ENCODE measurements around the gene GRAMD1B.
A peak's percentile ranks its signal among the peaks of the same experiment; 100 is the strongest.

Gene GRAMD1B

DNA sequence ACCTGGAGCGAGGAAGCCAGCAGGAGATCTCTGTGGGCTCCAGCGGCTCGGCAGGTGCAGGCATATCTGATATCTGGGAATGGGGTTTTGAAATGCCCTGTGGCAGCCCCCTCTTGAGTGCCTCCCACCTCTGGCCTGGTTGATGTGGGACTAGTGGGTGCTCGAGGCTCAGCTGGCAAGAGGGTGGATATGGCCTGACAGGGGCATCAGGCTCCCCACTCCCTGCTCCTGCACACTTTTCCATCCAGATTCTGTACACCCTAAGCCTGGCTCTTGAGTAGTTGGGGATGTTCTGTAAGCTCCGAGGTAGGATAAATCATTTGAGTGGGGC is 149.4 kb downstream of the GRAMD1B start:
- Mint-ChIP-seq H3K36me3 (peaks cover 6% of the 10 kb centered on the region), H3K4me3 (no peak overlapping the region), H3K9me3 (no peaks in the 10 kb centered on the region), H3K27ac (no peak overlapping the region), H3K4me1 (peaks cover 19% of the 10 kb centered on the region)
- ATAC-seq (no peak), DNase-seq (ENCODE audit: low spot score in 2 of 2) (no peak)

DNA sequence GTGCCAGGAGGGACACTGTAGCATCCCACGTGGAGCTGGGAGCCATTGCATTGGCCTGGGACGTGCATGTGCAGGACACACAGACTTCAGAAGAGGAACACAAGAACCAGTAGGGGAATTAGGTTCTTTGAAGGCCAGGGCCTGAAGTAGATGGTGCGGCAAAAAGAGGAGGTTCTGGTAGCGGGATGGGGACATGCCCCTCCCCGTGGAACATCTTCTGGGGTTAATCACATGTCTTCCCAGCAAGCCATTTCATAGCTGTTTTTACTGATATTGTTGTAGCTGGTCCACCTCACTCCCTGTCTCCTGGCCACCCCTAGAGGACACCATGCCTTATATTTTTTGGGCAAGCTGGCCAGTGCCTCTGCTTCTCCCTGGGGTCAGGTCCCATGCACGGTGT is 150.1 kb downstream of the GRAMD1B start:
- Mint-ChIP-seq H3K4me3 (no peak overlapping the region), H3K27ac (no peak overlapping the region), H3K36me3 (peaks cover 6% of the 10 kb centered on the region), H3K4me1 (peaks cover 19% of the 10 kb centered on the region), H3K9me3 (no peaks in the 10 kb centered on the region)
- ATAC-seq, result no peak
- no peak for DNase-seq (ENCODE audit: low spot score in 2 of 2)

DNA sequence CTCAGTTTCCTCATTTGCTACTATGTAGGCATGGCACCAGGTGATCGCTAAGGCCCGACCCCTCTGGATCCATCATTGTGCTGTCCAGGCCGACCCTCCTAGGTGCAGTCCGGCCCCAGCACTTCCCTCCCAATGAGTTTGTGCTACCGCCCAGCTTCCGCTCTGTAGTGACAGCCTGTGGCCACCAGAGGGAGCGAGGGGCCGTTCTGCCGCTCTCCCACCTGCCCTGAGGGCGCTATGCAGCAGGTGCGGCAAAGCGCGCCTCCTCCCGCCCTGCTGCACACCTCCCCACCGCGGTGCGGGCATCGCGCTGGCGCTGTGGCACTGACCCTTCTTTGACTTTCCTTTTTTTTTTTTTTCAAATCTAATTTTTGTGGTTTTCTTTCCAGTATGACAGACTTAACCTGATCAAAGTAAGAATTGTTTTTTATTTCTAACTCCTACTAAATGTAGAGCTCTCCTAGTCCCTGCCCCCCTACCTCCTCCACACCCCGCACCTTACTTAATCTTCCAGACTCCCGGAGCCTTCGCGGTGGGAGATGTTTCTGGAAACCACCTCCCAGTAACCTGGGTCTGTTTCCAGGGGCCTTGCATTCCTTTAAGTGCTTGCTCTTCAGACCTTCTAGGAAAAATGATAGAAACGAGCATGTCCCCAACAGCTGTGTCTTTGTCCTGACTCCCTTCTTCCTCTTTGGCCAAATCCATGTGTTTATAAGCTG is 150.6 kb downstream of the GRAMD1B start:
- Mint-ChIP-seq H3K36me3 (peaks cover 6% of the 10 kb centered on the region), H3K4me3 (no peak overlapping the region), H3K9me3 (no peaks in the 10 kb centered on the region), H3K4me1 (peaks cover 19% of the 10 kb centered on the region), H3K27ac (no peak overlapping the region)
- ATAC-seq (peak; percentile 71), DNase-seq (ENCODE audit: low spot score in 2 of 2) (peak; percentile 42 to 80)

DNA sequence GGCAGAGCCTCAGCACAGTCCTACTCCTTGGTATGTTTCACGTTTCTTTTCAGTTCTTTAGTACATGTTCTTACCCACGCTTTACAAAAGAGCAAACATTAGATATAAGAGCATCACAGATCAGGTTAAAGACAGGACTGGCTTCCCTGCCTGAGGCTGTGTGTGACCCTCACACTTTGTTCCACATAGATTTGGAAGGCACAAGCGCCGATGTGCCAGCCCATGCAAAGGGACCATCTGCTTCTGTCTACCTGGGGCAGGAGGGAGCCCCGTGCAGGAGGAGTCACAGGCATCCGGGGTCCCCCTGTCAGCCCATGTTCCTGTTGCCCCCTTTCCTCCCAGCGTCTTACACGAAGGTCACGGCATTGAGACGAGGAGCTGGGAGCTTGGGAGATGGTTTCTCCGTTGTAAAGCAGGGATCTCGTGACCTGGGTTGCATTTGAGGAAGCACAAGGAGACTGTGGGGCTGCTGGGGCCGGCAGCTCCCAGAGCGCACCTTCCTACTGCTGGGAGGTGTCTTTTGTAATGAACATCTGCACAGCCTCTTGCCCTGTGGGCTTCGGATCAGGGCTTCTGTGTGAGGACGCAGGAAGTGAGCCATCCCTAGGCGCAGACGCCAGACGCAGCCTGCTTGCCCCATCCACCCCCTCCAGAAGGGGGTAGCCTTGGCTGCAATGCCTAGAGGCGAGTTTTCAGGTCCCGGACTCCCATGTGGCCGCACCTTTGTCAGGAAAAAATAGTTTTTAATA is 151.8 kb downstream of the GRAMD1B start:
- H3K9me3 Mint-ChIP-seq, result no peaks in the 10 kb centered on the region
- H3K27ac Mint-ChIP-seq, result no peak overlapping the region
- DNase-seq (ENCODE audit: low spot score in 2 of 2) (no peak), ATAC-seq (no peak)
- peaks cover 12% of the 10 kb centered on the region for H3K4me1 Mint-ChIP-seq
- no peak overlapping the region for H3K4me3 Mint-ChIP-seq
- peaks cover 6% of the 10 kb centered on the region for H3K36me3 Mint-ChIP-seq

DNA sequence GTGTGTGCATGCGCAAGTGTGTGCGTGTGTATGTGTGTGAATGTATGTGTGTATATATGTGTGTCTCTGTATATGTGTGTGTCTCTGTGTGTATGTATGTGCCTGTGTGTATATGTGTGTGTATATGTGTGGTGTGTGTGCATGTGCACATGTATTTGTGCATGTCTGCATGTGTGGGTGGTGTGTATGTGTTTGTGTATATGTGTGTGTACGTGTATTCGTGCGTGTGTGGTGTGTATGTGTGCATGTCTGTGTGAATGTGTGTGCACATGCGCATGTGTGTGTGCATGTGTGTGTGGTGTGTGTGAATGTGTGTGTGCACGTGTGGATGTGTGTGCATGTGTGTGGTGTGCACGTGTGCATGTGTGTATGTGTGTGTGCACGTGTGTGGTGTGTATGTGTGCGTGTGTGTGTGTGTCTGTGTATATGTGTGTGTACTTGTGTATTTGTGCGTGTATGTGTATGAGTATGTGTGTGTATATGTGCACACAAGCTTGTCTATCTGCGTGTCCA is 153.0 kb downstream of the GRAMD1B start:
- peaks cover 12% of the 10 kb centered on the region for H3K4me1 Mint-ChIP-seq
- peaks cover 6% of the 10 kb centered on the region for H3K36me3 Mint-ChIP-seq
- no peak overlapping the region for H3K4me3 Mint-ChIP-seq
- no peak for ATAC-seq
- no peak for DNase-seq (ENCODE audit: low spot score in 2 of 2)
- no peak overlapping the region for H3K27ac Mint-ChIP-seq
- no peaks in the 10 kb centered on the region for H3K9me3 Mint-ChIP-seq

DNA sequence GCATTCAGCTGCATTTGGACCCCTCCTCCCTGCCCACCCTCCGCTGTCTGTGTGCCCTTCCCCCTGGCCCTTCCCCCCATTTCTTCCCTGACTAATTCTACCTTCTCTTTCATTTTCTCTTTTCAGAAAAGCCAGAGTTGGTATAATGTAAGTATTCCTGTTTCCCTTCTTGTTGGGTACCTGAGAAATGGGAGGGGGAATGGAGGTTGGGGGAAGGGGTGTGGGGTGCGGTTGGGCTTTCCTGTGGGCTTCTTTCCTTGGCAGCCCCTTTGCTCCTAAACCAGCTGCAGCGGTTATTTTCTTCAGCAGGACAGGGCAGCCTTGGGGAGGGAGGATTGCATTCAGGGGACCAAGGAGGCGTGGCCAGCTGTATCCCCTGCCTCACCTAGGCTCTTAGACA is 154.1 kb downstream of the GRAMD1B start:
- Mint-ChIP-seq H3K9me3 (no peaks in the 10 kb centered on the region), H3K4me1 (peaks cover 12% of the 10 kb centered on the region), H3K4me3 (no peak overlapping the region), H3K27ac (no peak overlapping the region), H3K36me3 (peaks cover 6% of the 10 kb centered on the region)
- DNase-seq (ENCODE audit: low spot score in 2 of 2) (no peak), ATAC-seq (no peak)

DNA sequence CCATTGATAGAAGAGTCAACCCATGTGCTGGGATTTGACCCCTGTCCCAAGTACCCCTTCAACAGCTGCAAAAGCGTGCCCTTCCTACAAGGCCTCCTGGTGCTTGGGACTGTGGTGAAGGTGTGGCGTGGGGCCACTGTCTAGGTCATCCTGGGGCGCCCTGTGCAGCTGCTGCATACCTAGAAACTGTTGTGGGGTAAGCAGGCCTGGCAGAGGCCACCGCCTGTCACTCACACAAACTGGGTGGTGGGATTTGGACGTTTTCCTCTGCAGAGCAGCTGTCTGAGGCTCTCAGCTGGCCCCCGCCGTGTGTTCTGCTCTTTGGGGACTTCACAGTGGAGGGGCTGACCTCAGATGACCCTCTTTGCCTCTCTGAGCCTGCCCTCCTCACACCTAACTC is 154.7 kb downstream of the GRAMD1B start:
- Mint-ChIP-seq H3K4me3 (no peak overlapping the region), H3K36me3 (peaks cover 6% of the 10 kb centered on the region), H3K9me3 (no peaks in the 10 kb centered on the region), H3K27ac (no peak overlapping the region), H3K4me1 (peaks cover 12% of the 10 kb centered on the region)
- ATAC-seq (no peak), DNase-seq (ENCODE audit: low spot score in 2 of 2) (no peak)

DNA sequence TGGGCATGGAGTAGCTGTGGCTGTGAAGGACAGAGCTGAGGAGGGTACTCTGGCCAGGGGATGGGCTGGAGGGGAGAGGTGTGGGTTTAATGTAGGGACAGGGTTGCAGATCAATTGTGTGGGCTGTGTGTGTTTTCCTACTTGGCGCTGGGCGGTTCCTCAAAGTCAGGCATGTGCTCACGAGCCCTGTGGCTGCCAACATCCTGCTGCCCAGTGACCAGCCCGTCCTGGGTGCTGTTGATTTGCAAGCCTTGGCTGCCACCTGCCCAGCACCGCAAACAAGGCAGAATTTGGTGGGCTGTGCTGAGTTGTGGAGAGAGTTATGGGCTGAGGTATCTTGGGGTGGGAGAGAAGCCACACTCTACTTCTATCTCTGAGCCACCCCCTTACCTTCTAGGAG is 155.1 kb downstream of the GRAMD1B start:
- no peak for ATAC-seq
- H3K4me1 Mint-ChIP-seq, result peaks cover 12% of the 10 kb centered on the region
- no peak overlapping the region for H3K27ac Mint-ChIP-seq
- no peaks in the 10 kb centered on the region for H3K9me3 Mint-ChIP-seq
- peaks cover 6% of the 10 kb centered on the region for H3K36me3 Mint-ChIP-seq
- no peak overlapping the region for H3K4me3 Mint-ChIP-seq
- DNase-seq (ENCODE audit: low spot score in 2 of 2), result no peak

DNA sequence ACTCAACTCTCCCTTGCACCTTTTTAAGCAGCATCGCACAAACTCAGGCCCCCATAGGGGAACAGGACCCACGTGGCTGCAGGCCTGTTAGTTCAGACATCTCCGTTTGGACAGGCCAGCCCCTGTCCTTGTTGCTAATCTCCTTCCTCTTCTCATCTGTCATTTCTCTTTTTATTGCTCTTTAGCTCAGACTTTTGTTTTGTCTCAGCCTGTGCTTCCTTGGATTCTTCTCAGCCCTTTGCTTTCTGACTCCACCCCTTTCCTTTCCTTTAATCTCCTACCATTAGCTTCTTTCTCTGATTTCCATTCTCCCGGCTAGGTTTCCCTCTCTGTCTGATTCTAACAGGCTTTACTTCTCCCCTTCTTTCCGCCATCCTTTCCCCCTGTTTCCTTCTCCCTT is 155.6 kb downstream of the GRAMD1B start:
- H3K9me3 Mint-ChIP-seq, result no peaks in the 10 kb centered on the region
- H3K27ac Mint-ChIP-seq, result no peak overlapping the region
- no peak overlapping the region for H3K4me3 Mint-ChIP-seq
- peaks cover 7% of the 10 kb centered on the region for H3K4me1 Mint-ChIP-seq
- no peak for DNase-seq (ENCODE audit: low spot score in 2 of 2)
- H3K36me3 Mint-ChIP-seq, result peaks cover 5% of the 10 kb centered on the region
- no peak for ATAC-seq

DNA sequence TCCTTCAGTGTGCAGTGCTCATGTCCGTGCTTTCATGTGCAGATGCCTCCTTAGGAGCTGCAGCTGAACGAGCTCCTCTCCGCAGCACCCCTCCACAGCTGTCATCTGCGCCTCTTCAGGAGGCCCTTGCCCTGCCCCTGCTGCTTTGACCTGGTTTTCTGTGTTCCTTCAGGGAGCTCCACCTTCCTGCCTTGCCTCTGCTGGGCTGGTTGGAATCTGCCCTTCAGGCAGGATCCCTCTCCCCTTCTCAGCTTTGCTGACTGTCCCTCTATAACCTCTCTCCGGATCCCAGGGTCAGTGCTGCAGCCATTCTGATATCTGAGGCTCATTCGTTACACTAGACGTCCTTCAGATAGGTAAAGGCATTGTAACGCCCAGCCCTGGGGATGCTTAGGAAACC is 156.5 kb downstream of the GRAMD1B start:
- Mint-ChIP-seq H3K27ac (no peak overlapping the region), H3K4me1 (no peaks in the 10 kb centered on the region), H3K36me3 (no peaks in the 10 kb centered on the region), H3K9me3 (no peaks in the 10 kb centered on the region), H3K4me3 (no peak overlapping the region)
- DNase-seq (ENCODE audit: low spot score in 2 of 2), result no peak
- no peak for ATAC-seq

DNA sequence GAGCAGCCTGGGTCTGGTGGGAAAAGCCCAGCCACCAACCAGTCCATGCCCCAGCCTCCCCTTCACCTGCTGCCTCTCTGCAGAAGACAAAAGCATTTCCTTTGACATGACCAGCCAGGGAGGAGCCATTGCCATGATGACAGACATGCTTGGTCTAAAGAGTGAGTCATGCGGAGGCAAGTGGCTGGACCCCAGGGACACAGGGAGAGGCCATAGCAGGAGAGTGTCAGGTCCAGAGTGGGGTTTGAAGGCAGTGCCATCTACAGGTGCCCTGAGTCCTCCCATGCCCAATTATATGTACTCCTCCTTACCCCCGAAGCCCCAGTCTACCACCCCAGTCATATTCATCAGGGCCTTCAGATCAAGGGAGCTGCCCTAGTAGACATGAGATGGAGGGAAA is 157.0 kb downstream of the GRAMD1B start:
- no peaks in the 10 kb centered on the region for H3K4me1 Mint-ChIP-seq
- H3K4me3 Mint-ChIP-seq, result no peak overlapping the region
- no peak for DNase-seq (ENCODE audit: low spot score in 2 of 2)
- ATAC-seq, result no peak
- H3K36me3 Mint-ChIP-seq, result no peaks in the 10 kb centered on the region
- H3K9me3 Mint-ChIP-seq, result no peaks in the 10 kb centered on the region
- no peak overlapping the region for H3K27ac Mint-ChIP-seq

DNA sequence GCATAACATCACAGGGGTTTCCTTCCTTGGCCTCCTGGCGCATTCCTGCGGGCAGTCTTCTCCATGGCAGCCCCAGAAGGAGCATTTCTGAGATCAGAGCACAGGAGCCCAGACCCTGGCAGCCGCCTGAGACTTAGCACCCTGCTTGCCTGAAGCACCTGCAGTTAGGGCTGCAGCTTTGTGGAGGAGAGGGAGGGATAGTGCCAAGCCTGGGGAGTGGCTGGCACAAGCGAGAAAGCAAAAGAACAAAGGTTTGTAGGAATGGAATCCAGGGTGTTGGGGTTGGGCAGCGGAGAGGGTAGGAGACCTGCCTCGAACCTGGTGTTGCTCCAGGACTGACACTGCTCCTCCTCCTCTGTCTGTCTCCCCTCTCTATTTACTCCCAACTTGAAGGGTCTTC is 157.5 kb downstream of the GRAMD1B start:
- no peak for ATAC-seq

DNA sequence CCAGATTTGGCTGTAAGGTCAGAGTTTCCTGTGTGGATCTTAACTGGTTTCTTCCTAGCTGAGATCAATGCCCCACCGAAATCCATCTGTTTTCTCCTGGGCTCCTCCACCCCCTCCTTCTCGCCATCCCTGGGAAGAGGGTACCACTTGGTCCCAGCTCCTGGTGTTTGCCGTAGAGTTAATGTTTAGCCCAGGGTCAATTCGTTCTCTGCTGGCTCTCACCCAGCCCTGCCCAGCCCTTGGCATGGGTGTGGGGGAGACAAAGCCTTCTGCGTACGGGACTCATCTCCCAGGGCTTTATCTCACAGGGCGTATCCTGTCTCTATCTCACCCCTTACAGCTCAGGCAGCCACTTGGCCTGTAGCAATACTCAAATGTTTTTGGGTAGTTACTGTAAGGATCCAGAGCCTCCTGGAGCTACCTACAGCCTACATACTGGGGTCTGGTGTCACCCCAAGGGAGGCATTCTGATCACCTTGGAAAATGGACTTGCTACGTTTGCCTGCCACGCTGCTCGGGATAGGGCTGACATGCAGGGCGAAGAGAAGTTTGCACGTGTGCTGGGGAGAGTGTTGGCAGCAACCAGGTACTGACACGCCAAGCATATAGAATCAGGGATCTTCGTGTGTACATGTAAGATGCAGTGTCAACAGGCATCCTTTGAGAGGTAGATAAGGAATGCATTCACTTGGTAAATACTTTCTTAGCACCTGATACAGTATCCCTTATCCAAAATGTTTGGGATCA is 158.2 kb downstream of the GRAMD1B start:
- ATAC-seq (no peak), DNase-seq (ENCODE audit: low spot score in 2 of 2) (no peak)
- Mint-ChIP-seq H3K4me1 (no peaks in the 10 kb centered on the region), H3K9me3 (no peaks in the 10 kb centered on the region), H3K4me3 (no peak overlapping the region), H3K27ac (no peak overlapping the region), H3K36me3 (no peaks in the 10 kb centered on the region)

More for the DNA sequence above, 157.5 kb downstream of the GRAMD1B start:
- Mint-ChIP-seq H3K4me3 (no peak overlapping the region), H3K9me3 (no peaks in the 10 kb centered on the region), H3K36me3 (no peaks in the 10 kb centered on the region), H3K4me1 (no peaks in the 10 kb centered on the region), H3K27ac (no peak overlapping the region)
- DNase-seq (ENCODE audit: low spot score in 2 of 2), result no peak

DNA sequence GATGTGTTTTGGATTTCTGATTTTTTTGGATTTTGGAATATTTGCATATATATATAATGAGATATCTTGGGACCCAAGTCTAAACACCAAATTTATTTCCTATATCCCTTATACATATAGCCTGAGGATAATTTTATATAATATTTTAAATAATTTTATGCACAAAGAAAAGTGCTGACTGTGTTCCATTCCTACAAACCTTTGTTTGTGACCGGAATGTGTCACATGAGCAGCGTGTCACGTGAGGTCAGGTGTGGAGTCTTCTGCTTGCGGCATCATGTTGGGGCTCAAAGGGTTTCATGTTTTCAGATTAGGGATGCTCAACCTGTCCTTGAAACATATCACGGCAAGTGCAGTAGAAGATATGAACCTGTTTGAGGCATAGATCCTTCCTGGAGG is 158.8 kb downstream of the GRAMD1B start:
- no peaks in the 10 kb centered on the region for H3K9me3 Mint-ChIP-seq
- ATAC-seq, result no peak
- H3K27ac Mint-ChIP-seq, result no peak overlapping the region
- H3K4me3 Mint-ChIP-seq, result no peak overlapping the region
- no peaks in the 10 kb centered on the region for H3K4me1 Mint-ChIP-seq
- no peaks in the 10 kb centered on the region for H3K36me3 Mint-ChIP-seq
- no peak for DNase-seq (ENCODE audit: low spot score in 2 of 2)

DNA sequence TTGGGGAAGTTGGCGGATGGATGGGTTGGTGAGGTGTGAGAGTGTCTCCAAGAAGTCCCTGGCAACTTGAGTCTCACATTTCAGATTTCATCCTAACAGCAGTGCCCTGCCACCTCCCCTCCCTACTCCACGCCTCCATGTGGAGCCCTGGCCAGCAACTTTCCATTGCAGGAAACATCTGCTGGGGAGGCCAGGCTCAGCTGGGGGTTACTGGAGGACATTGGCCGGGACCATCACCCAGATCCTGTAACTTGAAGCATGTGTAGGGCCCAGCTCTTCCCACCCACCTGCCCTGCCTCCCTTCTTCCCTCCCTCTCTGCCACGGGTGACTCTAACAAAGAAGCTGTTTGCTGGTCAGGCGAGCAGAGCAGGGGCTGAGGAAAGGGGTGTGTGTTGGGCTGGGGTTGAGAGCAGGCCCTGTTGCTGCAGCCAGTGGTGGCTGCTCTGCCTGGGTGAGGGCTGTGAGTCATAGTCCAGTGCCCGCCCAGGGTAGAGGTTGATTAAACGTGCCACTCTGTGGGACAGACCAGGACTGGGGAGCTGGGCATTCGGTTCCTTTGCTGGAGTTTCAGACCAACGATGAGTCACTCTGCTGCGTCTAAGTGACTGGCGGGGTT is 160.3 kb downstream of the GRAMD1B start:
- Mint-ChIP-seq H3K4me3 (no peak overlapping the region), H3K36me3 (no peaks in the 10 kb centered on the region), H3K9me3 (no peaks in the 10 kb centered on the region), H3K27ac (no peak overlapping the region), H3K4me1 (no peaks in the 10 kb centered on the region)
- no peak for ATAC-seq
- no peak for DNase-seq (ENCODE audit: low spot score in 2 of 2)

All from stimulated activated effector memory CD8-positive, alpha-beta T cell treated with anti-CD3 and anti-CD28 coated beads, Interleukin-12 subunit alpha, Interleukin-12 subunit beta, amount 100 ng/mL, for 72 hours (primary cell).